ENCODE data around the gene SHB.

Gene SHB

GRCh38 chr9:37950561-37950960, 118.5 kb downstream of the SHB start:
- H3K9ac ChIP-seq (ENCODE audit: low read length) = no peak overlapping the region
- H3K36me3 ChIP-seq (replicated peaks; ENCODE audit: low read depth, low read length) = peaks cover 12% of the 10 kb centered on the region
- no peak overlapping the region for H3K27ac ChIP-seq (ENCODE audit: low read length)
- TF ChIP-seq CTCF (IDR thresholded peaks at IDR 0.05; ENCODE audit: low read depth, low read length) (no peak; the same call in 1 of the 2 replicates), EZH2phosphoT487 (IDR thresholded peaks at IDR 0.05; ENCODE audit: low read depth) (no peak)
- H3K4me2 ChIP-seq (ENCODE audit: low read length) = no peak overlapping the region
- no peaks in the 10 kb centered on the region for H3K9me3 ChIP-seq (ENCODE audit: insufficient read depth, low read length)
- H3K4me3 ChIP-seq (ENCODE audit: low read length) = no peak overlapping the region
- no peaks in the 10 kb centered on the region for H3K79me2 ChIP-seq (ENCODE audit: low read length)
- no peaks in the 10 kb centered on the region for H3K27me3 ChIP-seq (ENCODE audit: low read depth, low read length)
- peaks cover 42% of the 10 kb centered on the region for H3K4me1 ChIP-seq (ENCODE audit: low read length)
- H2AFZ ChIP-seq (ENCODE audit: low read depth, low read length) = no peak overlapping the region
- no peaks in the 10 kb centered on the region for H4K20me1 ChIP-seq (ENCODE audit: insufficient read depth, low read length)

- no peaks in the 10 kb centered on the region for H3K27me3 ChIP-seq (ENCODE audit: low read depth, low read length)
- no peaks in the 10 kb centered on the region for H3K9me3 ChIP-seq (ENCODE audit: insufficient read depth, low read length)
- H4K20me1 ChIP-seq (ENCODE audit: insufficient read depth, low read length) = no peaks in the 10 kb centered on the region
- H3K4me2 ChIP-seq (ENCODE audit: low read length) = no peak overlapping the region
- H3K4me3 ChIP-seq (ENCODE audit: low read length) = no peak overlapping the region
- TF ChIP-seq CTCF (IDR thresholded peaks at IDR 0.05; ENCODE audit: low read depth, low read length) = no peak
- no peak for TF ChIP-seq EZH2phosphoT487 (IDR thresholded peaks at IDR 0.05; ENCODE audit: low read depth)
- H3K27ac ChIP-seq (ENCODE audit: low read length) = no peak overlapping the region
- no peak overlapping the region for H3K9ac ChIP-seq (ENCODE audit: low read length)
- no peaks in the 10 kb centered on the region for H3K79me2 ChIP-seq (ENCODE audit: low read length)
- H3K4me1 ChIP-seq (ENCODE audit: low read length) = peaks cover 34% of the 10 kb centered on the region
- H2AFZ ChIP-seq (ENCODE audit: low read depth, low read length) = no peak overlapping the region
- H3K36me3 ChIP-seq (replicated peaks; ENCODE audit: low read depth, low read length) = peaks cover 12% of the 10 kb centered on the region
Measured at GRCh38 chr9:37949576-37949975, 119.5 kb downstream of the SHB start.

- Histone ChIP-seq H3K27me3 (ENCODE audit: low read depth, low read length) (no peaks in the 10 kb centered on the region), H3K4me3 (ENCODE audit: low read length) (no peak overlapping the region), H3K4me2 (ENCODE audit: low read length) (no peak overlapping the region), H3K79me2 (ENCODE audit: low read length) (no peaks in the 10 kb centered on the region), H3K9me3 (ENCODE audit: insufficient read depth, low read length) (no peaks in the 10 kb centered on the region), H2AFZ (ENCODE audit: low read depth, low read length) (no peak overlapping the region), H3K36me3 (replicated peaks; ENCODE audit: low read depth, low read length) (peaks cover 12% of the 10 kb centered on the region), H3K4me1 (ENCODE audit: low read length) (peaks cover 24% of the 10 kb centered on the region), H3K27ac (ENCODE audit: low read length) (no peak overlapping the region), H4K20me1 (ENCODE audit: insufficient read depth, low read length) (no peaks in the 10 kb centered on the region), H3K9ac (ENCODE audit: low read length) (no peak overlapping the region)
- no peak for TF ChIP-seq CTCF (IDR thresholded peaks at IDR 0.05; ENCODE audit: low read depth, low read length)
- no peak for TF ChIP-seq EZH2phosphoT487 (IDR thresholded peaks at IDR 0.05; ENCODE audit: low read depth)
Measured at GRCh38 chr9:37948417-37948980, 120.5 kb downstream of the SHB start.

- Histone ChIP-seq H3K36me3 (replicated peaks; ENCODE audit: low read depth, low read length) (peaks cover 9% of the 10 kb centered on the region), H2AFZ (ENCODE audit: low read depth, low read length) (no peak overlapping the region), H3K4me3 (ENCODE audit: low read length) (no peak overlapping the region), H3K9me3 (ENCODE audit: insufficient read depth, low read length) (no peaks in the 10 kb centered on the region), H3K9ac (ENCODE audit: low read length) (no peak overlapping the region), H3K4me1 (ENCODE audit: low read length) (peaks cover 18% of the 10 kb centered on the region), H3K27ac (ENCODE audit: low read length) (no peak overlapping the region), H3K79me2 (ENCODE audit: low read length) (no peaks in the 10 kb centered on the region), H3K4me2 (ENCODE audit: low read length) (no peak overlapping the region), H4K20me1 (ENCODE audit: insufficient read depth, low read length) (no peaks in the 10 kb centered on the region), H3K27me3 (ENCODE audit: low read depth, low read length) (no peaks in the 10 kb centered on the region)
- no peak for TF ChIP-seq CTCF (IDR thresholded peaks at IDR 0.05; ENCODE audit: low read depth, low read length)
- TF ChIP-seq EZH2phosphoT487 (IDR thresholded peaks at IDR 0.05; ENCODE audit: low read depth) = no peak
Measured at GRCh38 chr9:37947977-37948376, 121.0 kb downstream of the SHB start.
